Lung (tissue), 12 donors: ENCODE measurements around the gene HID1. TPM values are rescaled to one million over a fixed set of nuclear protein-coding genes. Genes with fewer than 3 reads are reported as not detected.

Experiments
- ATAC-seq: fragments of 200-7000 bp; cut with Tn5 transposase; one replicate; pipeline ENCODE4 v1.9.1; 2020; ENCODE audit warnings: moderate number of reproducible peaks; ENCODE audit not compliant: insufficient read depth, low FRiP score
- DNase-seq, 3 donors: peaks; one replicate each; pipeline ENCODE4 v3.0.0-alpha.2; 2013 to 2017
- H3K27ac ChIP-seq, 2 donors: one replicate each; pipeline ENCODE4 v1.5.1; 2013; ENCODE audit warnings: mild to moderate bottlenecking in 2 of 2, moderate library complexity in 2 of 2, control low read depth in 1 of 2, inconsistent platforms in 1 of 2, low read depth in 1 of 2, low read length in 1 of 2
- H3K27me3 ChIP-seq, 3 donors: one replicate each; pipeline ENCODE4 v1.5.1; 2013; ENCODE audit warnings: low read length in 2 of 3; ENCODE audit not compliant: control insufficient read depth in 3 of 3, insufficient read depth in 3 of 3
- H3K36me3 ChIP-seq, 4 donors: one replicate each; pipeline ENCODE4 v1.5.1; 2013; ENCODE audit warnings: low read length in 4 of 4, mild to moderate bottlenecking in 1 of 4, moderate library complexity in 1 of 4; ENCODE audit not compliant: control insufficient read depth in 4 of 4, insufficient read depth in 4 of 4
- H3K4me1 ChIP-seq, 5 donors: one replicate each; pipeline ENCODE4 v1.5.1; 2013; ENCODE audit warnings: low read length in 5 of 5, mild to moderate bottlenecking in 2 of 5, moderate library complexity in 1 of 5; ENCODE audit not compliant: control insufficient read depth in 5 of 5, insufficient read depth in 5 of 5
- H3K4me3 ChIP-seq: one replicate; pipeline ENCODE4 v1.5.1; 2013; ENCODE audit warnings: mild to moderate bottlenecking, control low read depth, moderate library complexity
- H3K9ac ChIP-seq, 2 donors: one replicate each; pipeline ENCODE4 v1.5.1; 2013; ENCODE audit warnings: low read length in 2 of 2, control low read depth in 1 of 2; ENCODE audit not compliant: insufficient read depth in 1 of 2
- H3K9me3 ChIP-seq, 4 donors: one replicate each; pipeline ENCODE4 v1.5.1; 2013; ENCODE audit warnings: low read length in 3 of 4, mild to moderate bottlenecking in 1 of 4, moderate library complexity in 1 of 4; ENCODE audit not compliant: control insufficient read depth in 4 of 4, insufficient read depth in 3 of 4
- CTCF ChIP-seq: IDR thresholded peaks from 2 replicates; pipeline ENCODE4 v1.5.1; 2012; ENCODE audit warnings: mild to moderate bottlenecking; ENCODE audit errors: control extremely low read depth, extremely low read depth
- WGBS, 2 donors: extraction: QIAGEN DNeasy Blood & Tissue Kit; methylation state at CpG; one replicate each; pipeline ENCODE4 v1.1.7; 2013; 5-methylcytosine and 5-hydroxymethylcytosine counted together
- polyA plus RNA-seq, 2 donors: library from polyadenylated mRNA; stranded (reverse); fragments of 200-250 nt; gene quantifications; one replicate each; pipeline ENCODE4 v1.2.1, GENCODE V29; 2013
- total RNA-seq, 2 donors: library from RNA; depleted of rRNA in 1 of 2; stranded (reverse); fragments of >200 nt in 1 of 2; gene quantifications; one replicate each; pipeline ENCODE4 v1.2.1, GENCODE V29; 2014 to 2021
- donor health status: control.
- donor health status: control.
- donor health status: Bipolar disorder and iron deficiency.
- donor health status: healthy.
- donor health status: DM: yes; HTN: yes; CAD: no.

The HID1 gene
- total and polyA plus RNA-seq, 4 donors = 15.2 to 42.1 (median 29.2) TPM

DNA sequence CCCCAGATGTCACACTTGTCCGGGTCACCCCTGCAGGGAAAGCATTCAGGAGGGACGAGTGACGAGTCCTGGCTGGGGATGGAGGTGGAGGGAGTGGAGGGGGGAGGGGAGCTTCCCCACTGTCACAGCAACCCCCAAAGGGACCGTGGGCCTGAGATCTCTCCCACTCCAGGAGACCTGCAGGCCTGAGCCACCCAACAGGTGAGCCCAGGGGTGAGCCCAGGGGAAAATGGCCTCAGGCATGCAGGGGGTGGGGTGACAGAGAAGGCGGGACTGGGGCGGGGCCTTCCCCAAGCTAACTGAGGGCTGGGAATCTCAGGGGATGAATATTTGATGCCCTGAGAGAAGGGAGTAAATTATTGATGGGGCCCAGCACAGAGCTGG, 51.9 kb downstream of the HID1 start:
- H3K27ac ChIP-seq = no peak overlapping the region
- H3K9ac ChIP-seq = no peak overlapping the region
- 48 to 82% methylated on average over 6 of the region's 6 CpGs for WGBS, 2 donors
- TF ChIP-seq CTCF = no peak
- peaks cover 2 to 39% (median 39%) of the 10 kb centered on the region in 3 donors for H3K27me3 ChIP-seq
- no peaks in the 10 kb centered on the region for H3K9me3 ChIP-seq
- no peak for ATAC-seq
- H3K36me3 ChIP-seq = no peaks in the 10 kb centered on the region
- peaks cover 0 to 16% (median 3%) of the 10 kb centered on the region in 5 donors for H3K4me1 ChIP-seq
- H3K4me3 ChIP-seq = no peak overlapping the region
- DNase-seq = no peak

- Histone ChIP-seq H3K27me3 (peaks cover 4 to 36% (median 35%) of the 10 kb centered on the region in 3 donors), H3K27ac (no peak overlapping the region), H3K4me3 (no peak overlapping the region), H3K4me1 (peaks cover 0 to 16% (median 3%) of the 10 kb centered on the region in 5 donors), H3K36me3 (no peaks in the 10 kb centered on the region), H3K9ac (no peak overlapping the region), H3K9me3 (no peaks in the 10 kb centered on the region)
- DNase-seq (no peak), ATAC-seq (no peak)
- 74 to 81% methylated on average over 27 of the region's 27 CpGs for WGBS, 2 donors
- TF ChIP-seq CTCF = no peak
Observed at GRCh38 chr17:74920306-74920620, 52.3 kb downstream of the HID1 start.

DNA sequence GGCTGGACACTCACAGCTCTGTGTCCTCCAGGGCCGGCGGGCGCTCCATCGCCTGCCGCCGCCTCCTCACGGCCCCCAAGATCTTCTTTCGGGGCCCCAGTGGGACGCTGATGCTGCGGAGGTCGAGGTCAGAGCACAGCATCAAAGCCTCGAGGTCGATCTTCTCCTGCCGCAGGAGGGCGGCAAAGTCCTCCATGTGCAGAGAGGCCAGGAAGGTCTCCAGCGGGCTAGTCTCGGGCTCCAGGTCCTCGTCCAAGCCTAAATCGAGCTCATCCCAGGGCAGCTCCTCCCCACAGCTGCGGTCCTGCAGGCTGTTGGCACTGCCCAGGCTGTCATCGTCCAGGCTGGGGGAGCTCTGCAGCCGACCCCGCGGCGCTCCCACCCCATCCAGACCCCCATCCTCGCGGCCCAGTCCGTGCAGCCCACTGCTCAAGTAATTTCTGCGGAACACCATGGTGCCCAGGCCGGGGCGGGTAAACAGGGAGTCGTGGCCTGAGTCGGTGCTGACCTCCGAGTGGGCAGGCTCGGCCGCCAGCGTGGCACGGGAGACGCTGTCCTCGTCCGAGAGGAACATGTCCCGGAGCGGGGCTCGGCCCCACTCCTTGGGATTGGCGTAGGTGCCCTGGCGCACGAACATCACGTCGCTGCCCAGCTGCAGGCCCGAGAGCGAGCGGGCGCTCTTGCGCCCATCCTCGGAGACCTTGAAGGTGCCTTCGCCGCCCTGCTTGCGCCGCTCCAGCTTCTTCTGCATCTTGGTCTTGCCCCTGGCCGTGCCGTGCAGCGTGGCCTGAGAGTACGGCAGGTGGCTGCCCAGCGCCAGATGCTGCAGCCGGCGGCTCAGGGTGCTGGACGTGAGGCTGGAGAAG, 52.9 kb downstream of the HID1 start:
- Histone ChIP-seq H3K9ac (no peak overlapping the region), H3K4me3 (no peak overlapping the region), H3K36me3 (no peaks in the 10 kb centered on the region), H3K27ac (no peak overlapping the region), H3K9me3 (no peaks in the 10 kb centered on the region), H3K27me3 (peaks cover 4 to 30% (median 29%) of the 10 kb centered on the region in 3 donors), H3K4me1 (peaks cover 0 to 16% (median 3%) of the 10 kb centered on the region in 5 donors)
- WGBS, 2 donors = 58 to 65% methylated on average over 61 to 67 of the region's 67 CpGs
- DNase-seq (no peak), ATAC-seq (no peak)
- no peak for TF ChIP-seq CTCF
